Parathyroid adenoma (tissue), 2 donors: ENCODE results near the gene RBMY1A1.
"Not testable (repeated sequence)": the region's sequence is repeated elsewhere in the genome, so short reads cannot be mapped to it uniquely, and the experiment has no call there.

Experiments used
- H2AFZ ChIP-seq: fragments of 300-600 bp; sonication (generic); one replicate; pipeline ENCODE4 v1.7.0; 2017; ENCODE audit warnings: antibody characterized with exemption, mild to moderate bottlenecking
- H3K27ac ChIP-seq: fragments of 300-600 bp; sonication (generic); one replicate; pipeline ENCODE4 v1.7.0; 2017
- H3K27me3 ChIP-seq: fragments of 300-600 bp; sonication (generic); one replicate; pipeline ENCODE4 v1.7.0; 2017; ENCODE audit warnings: low read length; ENCODE audit not compliant: control insufficient read depth, insufficient read depth
- H3K36me3 ChIP-seq: fragments of 300-600 bp; sonication (generic); one replicate; pipeline ENCODE4 v1.7.0; 2017; ENCODE audit warnings: low read length; ENCODE audit not compliant: control insufficient read depth, insufficient read depth
- H3K4me1 ChIP-seq: fragments of 300-600 bp; sonication (generic); one replicate; pipeline ENCODE4 v1.7.0; 2017; ENCODE audit warnings: control low read depth
- H3K4me2 ChIP-seq: fragments of 300-600 bp; sonication (generic); one replicate; pipeline ENCODE4 v1.7.0; 2017; ENCODE audit warnings: low read length
- H3K4me3 ChIP-seq: fragments of 300-600 bp; sonication (generic); one replicate; pipeline ENCODE4 v1.7.0; 2017; ENCODE audit warnings: low read depth, low read length
- H3K79me2 ChIP-seq: fragments of 300-600 bp; sonication (generic); one replicate; pipeline ENCODE4 v1.7.0; 2017; ENCODE audit warnings: control low read depth
- H3K9ac ChIP-seq: fragments of 300-600 bp; sonication (generic); one replicate; pipeline ENCODE4 v1.7.0; 2017; ENCODE audit warnings: mild to moderate bottlenecking
- H3K9me3 ChIP-seq: fragments of 300-600 bp; sonication (generic); one replicate; pipeline ENCODE4 v1.7.0; 2017; ENCODE audit warnings: low read length; ENCODE audit not compliant: control insufficient read depth
- TF ChIP-seq, protein P1 (sequence below): fragments of 300-600 bp; sonication (generic); IDR thresholded peaks from one replicate; pipeline ENCODE4 v1.7.0; 2017; ENCODE audit warnings: antibody characterized with exemption, mild to moderate bottlenecking
- donor health status: primary hyperparathyroidism.

Gene RBMY1A1

DNA sequence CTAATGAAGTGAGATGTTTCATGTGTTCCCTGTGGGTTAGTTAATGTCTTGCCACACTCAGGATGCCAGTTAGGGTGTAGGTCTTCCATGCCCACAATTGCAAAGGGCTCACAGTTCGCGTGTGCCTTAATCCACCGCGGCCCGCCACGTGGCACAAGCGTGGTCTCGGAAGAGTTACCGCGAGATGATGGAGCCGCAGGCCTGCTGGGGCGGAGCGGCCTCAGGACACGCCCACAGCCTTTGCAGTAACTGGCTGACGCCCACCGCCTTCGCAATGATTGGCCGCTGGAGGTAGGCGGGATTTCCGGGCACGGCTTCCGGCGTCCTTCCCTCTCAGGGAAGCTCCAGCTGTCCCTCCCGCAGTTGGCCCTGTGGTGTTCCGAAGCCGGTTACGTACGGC is at the start of gene RBMY1A1:
TSS of gene RBMY1A1 (plus strand) at position 301 of the 400 bp plus-strand sequence. CDS start 2,013 bp downstream, outside the sequence.
- not testable (repeated sequence) for H3K4me1 ChIP-seq, H3K4me2 ChIP-seq, H3K9me3 ChIP-seq, H3K36me3 ChIP-seq, H3K4me3 ChIP-seq, H3K9ac ChIP-seq, H3K79me2 ChIP-seq, H3K27me3 ChIP-seq, H3K27ac ChIP-seq, H2AFZ ChIP-seq

DNA sequence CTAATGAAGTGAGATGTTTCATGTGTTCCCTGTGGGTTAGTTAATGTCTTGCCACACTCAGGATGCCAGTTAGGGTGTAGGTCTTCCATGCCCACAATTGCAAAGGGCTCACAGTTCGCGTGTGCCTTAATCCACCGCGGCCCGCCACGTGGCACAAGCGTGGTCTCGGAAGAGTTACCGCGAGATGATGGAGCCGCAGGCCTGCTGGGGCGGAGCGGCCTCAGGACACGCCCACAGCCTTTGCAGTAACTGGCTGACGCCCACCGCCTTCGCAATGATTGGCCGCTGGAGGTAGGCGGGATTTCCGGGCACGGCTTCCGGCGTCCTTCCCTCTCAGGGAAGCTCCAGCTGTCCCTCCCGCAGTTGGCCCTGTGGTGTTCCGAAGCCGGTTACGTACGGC is 23.6 kb upstream of the RBMY1A1 start, which contains the start of gene RBMY1B:
TSS of gene RBMY1B (plus strand) at position 301 of the 400 bp plus-strand sequence. CDS start 2,013 bp downstream, outside the sequence.
- H2AFZ ChIP-seq, H3K36me3 ChIP-seq, H3K9me3 ChIP-seq, H3K27ac ChIP-seq, H3K79me2 ChIP-seq, H3K4me3 ChIP-seq, H3K4me1 ChIP-seq, H3K27me3 ChIP-seq, H3K9ac ChIP-seq, H3K4me2 ChIP-seq: not testable (repeated sequence)

DNA sequence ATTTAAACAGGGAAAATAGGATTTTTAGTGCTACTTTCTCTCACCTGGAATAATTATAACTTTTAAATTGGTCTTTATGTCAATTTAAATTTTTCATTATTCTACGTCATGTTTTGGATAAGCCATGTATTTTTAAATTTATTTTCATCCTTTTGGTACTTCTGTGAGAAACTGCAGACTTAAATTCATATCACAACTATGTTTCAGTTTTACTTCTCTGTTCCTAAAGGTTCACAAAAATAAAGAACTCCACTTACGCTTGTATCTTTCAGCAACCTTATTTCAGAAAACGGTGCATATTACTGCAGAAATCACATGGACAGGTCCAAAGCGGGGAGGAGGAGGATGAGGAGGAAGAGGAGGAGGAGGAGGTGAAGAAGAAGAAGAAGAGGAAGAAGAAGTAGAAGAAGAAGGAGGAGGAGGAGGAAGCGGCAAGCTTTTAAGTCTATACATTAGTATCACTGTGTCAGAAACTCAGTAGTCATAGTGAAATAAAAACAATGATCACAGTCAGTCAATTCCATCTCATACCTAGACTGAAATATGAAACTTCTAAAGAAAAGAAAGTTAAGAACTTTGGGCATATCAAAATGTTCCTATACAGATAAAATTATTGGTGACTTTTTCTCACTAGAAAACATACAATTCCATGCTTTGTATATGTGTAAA is 24.8 kb downstream of the RBMY1A1 start:
- not testable (repeated sequence) for H3K27me3 ChIP-seq, H3K9ac ChIP-seq, H3K9me3 ChIP-seq, H3K27ac ChIP-seq, H3K79me2 ChIP-seq, H2AFZ ChIP-seq, H3K4me1 ChIP-seq, H3K4me2 ChIP-seq, H3K36me3 ChIP-seq, H3K4me3 ChIP-seq

DNA sequence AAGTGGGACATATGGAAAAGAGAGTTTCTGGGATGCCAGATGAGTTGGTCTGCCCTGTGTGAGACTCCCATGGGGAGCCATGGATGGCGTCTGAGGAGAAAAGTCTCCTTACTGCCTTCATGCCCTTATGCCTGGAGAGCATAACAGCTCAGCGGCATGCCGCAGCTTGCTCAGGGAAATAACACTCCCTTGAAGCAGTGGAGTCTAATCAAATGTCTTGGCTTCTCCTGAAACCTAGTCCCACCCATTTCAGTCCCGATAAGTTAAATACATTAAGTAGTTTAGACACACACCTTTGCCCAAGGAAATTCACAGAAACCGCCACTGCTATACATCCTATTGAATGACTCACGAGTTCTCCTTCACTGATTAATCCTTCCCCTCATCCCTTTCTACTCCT is 50.8 kb downstream of the RBMY1A1 start:
- no peak overlapping the region for H2AFZ ChIP-seq
- H3K9me3 ChIP-seq, result no peaks in the 10 kb centered on the region
- H3K4me2 ChIP-seq, result no peak overlapping the region
- no peaks in the 10 kb centered on the region for H3K27me3 ChIP-seq
- no peaks in the 10 kb centered on the region for H3K4me1 ChIP-seq
- H3K9ac ChIP-seq, result no peak overlapping the region
- H3K27ac ChIP-seq, result no peak overlapping the region
- no peaks in the 10 kb centered on the region for H3K36me3 ChIP-seq
- H3K4me3 ChIP-seq, result no peak overlapping the region
- no peaks in the 10 kb centered on the region for H3K79me2 ChIP-seq
- TF ChIP-seq, protein P1, sequence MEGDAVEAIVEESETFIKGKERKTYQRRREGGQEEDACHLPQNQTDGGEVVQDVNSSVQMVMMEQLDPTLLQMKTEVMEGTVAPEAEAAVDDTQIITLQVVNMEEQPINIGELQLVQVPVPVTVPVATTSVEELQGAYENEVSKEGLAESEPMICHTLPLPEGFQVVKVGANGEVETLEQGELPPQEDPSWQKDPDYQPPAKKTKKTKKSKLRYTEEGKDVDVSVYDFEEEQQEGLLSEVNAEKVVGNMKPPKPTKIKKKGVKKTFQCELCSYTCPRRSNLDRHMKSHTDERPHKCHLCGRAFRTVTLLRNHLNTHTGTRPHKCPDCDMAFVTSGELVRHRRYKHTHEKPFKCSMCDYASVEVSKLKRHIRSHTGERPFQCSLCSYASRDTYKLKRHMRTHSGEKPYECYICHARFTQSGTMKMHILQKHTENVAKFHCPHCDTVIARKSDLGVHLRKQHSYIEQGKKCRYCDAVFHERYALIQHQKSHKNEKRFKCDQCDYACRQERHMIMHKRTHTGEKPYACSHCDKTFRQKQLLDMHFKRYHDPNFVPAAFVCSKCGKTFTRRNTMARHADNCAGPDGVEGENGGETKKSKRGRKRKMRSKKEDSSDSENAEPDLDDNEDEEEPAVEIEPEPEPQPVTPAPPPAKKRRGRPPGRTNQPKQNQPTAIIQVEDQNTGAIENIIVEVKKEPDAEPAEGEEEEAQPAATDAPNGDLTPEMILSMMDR, result no peak

DNA sequence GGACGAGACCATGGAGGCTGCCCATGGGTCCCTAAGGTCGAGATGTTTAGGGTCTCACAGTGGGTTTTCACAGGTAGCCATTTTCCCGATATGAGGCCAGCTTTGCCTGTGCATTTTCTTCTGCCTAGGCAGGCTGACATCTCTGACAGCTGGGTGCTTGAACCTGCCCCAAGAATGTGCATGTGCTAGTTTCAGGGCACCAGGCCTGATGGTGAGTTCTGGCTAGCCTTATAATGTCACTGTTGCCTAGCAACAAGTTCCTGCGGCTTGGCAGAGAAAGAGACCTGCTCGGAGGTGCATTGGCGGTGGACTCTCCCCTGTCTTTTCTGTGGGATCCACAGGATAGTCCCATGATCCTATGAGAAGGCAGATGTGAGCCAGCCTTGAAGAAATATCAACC is 51.8 kb downstream of the RBMY1A1 start:
- not testable (repeated sequence) for H3K36me3 ChIP-seq, H3K9me3 ChIP-seq, H3K4me2 ChIP-seq, H3K4me1 ChIP-seq, H2AFZ ChIP-seq, H3K27ac ChIP-seq, H3K4me3 ChIP-seq, H3K27me3 ChIP-seq, H3K9ac ChIP-seq, H3K79me2 ChIP-seq

DNA sequence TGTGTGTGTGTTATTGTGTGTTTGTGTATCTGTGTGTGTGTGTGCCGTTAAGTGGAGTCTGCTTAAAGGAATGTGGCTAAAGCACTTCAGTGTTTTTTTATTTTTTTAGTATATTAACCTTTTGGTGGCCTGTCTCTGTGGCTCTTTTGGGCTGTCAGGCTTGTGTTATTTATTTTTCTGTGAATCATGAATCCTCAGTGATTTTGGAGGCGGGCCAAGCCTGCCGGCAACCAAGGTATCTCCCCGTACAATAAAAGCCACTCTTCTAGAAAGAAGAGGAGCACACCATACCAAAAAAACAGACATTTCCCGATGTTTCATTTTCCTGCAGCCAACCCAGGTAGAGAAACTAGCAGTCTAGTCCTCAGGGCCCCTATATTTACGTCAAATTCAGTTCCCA is 57.4 kb downstream of the RBMY1A1 start:
- Histone ChIP-seq H3K27ac (no peak overlapping the region), H3K4me1 (no peaks in the 10 kb centered on the region), H2AFZ (no peak overlapping the region), H3K27me3 (no peaks in the 10 kb centered on the region), H3K79me2 (no peaks in the 10 kb centered on the region), H3K9me3 (no peaks in the 10 kb centered on the region), H3K9ac (no peak overlapping the region), H3K36me3 (no peaks in the 10 kb centered on the region), H3K4me2 (no peak overlapping the region), H3K4me3 (no peak overlapping the region)
- TF ChIP-seq, protein P1, result no peak

DNA sequence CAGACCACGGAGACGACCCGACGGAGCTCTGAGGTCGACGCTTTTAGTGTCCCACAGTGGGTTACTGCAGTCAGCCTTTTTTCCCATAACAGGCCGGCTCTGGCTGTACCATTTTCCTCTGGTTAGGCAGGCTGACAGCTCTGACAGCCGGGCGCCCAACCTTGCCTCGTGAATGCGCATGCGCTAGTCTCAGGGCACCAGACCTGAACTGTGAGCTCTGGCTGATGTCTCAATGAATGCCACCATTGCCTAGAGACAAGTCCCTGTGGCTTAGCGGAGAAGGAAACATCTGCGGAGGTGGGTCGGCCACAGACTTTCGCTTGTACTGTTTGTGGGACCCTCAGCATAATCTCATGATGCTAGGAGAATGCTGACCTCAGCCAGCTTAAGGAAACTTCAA is 61.6 kb downstream of the RBMY1A1 start:
- H3K27me3 ChIP-seq, H2AFZ ChIP-seq, H3K9ac ChIP-seq, H3K4me2 ChIP-seq, H3K4me3 ChIP-seq, H3K36me3 ChIP-seq, H3K27ac ChIP-seq, H3K9me3 ChIP-seq, H3K79me2 ChIP-seq, H3K4me1 ChIP-seq: not testable (repeated sequence)
